DMS79 treated with DMSO at 0.1 percent for 48 hours (cell line): Measurements from ENCODE around the gene BIK.
A peak's percentile ranks its signal among the peaks of the same experiment; 100 is the strongest.
"Not testable (repeated sequence)": the region's sequence is repeated elsewhere in the genome, so short reads cannot be mapped to it uniquely, and the experiment has no call there.

ENCODE experiments used
- DNase-seq: peaks from one replicate; lab custom pipeline; 2025; lab: John Stamatoyannopoulos, UW

The BIK gene, protein sequence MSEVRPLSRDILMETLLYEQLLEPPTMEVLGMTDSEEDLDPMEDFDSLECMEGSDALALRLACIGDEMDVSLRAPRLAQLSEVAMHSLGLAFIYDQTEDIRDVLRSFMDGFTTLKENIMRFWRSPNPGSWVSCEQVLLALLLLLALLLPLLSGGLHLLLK

DNA sequence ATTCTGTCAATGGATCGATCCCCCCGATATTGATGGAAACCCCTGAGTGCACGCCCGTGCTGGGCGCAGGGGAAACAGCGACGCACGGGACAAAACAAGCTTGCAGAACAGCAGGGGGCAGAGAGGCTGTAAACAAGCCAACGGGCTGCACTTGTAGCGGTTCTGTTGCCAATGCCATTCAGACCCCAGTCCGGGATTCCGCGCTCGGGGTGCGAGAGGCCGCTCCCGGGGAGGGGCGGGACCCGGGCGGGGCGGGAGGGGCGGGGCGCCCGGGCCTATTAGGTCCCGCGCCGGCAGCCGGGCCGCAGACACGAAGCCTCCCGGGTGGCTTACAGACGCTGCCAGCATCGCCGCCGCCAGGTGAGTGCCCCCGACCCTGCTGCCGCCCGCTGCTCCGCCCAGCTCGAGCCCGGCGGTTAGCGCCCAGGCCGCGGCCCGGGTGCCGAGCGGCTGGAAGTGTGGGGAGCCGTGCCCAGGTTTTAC is at the start of gene BIK:
Gene BIK, plus strand, starts transcription at position 307 of the 483 bp plus-strand sequence. CDS start 13,273 bp downstream, outside the sequence.
- DNase-seq: no peak

DNA sequence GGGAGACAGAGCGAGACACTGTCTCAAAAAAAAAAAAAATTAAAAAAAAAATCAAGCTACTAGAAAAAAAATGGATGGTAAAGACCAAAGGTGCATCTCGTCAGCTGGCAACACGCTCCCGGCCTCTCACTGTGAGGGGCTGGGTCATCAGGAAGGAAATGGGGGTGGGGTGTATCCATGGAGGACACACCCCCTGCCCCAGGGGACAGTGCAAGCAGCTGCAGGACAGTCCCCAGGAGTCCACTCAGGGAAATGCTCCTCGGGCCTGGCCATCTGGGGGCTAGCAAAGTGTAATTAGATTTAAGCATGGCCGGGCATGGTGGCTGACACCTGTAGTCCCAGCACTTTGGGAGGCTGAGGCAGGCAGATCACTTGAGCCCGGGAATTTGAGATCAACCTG is 44.4 kb upstream of the BIK start:
- no peak for DNase-seq

DNA sequence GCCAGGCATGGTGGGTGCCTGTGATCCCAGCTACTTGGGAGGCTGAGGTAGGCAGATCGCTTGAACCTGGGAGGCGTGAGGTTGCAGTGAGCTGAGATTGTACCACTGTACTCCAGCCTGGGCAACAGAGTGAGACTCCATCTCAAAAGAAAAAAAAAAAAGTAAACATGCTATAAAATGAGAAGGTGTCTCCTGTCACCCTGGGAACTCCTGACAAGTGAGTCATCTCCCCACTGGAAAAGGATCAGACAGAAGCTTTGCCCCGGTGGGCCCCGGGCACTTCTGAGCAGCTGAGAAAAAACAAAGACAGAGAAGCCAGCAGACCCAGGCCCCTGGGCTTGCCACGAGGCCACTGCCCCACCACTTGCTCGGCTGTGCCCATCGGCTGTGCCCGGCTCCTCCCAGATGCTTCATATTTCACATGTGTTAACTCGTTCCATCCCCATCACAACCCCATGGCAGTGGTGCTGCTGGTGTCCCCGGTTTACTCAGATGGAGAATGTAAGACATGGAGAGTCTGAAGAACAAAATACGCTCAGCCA is 43.6 kb upstream of the BIK start:
- no peak for DNase-seq

DNA sequence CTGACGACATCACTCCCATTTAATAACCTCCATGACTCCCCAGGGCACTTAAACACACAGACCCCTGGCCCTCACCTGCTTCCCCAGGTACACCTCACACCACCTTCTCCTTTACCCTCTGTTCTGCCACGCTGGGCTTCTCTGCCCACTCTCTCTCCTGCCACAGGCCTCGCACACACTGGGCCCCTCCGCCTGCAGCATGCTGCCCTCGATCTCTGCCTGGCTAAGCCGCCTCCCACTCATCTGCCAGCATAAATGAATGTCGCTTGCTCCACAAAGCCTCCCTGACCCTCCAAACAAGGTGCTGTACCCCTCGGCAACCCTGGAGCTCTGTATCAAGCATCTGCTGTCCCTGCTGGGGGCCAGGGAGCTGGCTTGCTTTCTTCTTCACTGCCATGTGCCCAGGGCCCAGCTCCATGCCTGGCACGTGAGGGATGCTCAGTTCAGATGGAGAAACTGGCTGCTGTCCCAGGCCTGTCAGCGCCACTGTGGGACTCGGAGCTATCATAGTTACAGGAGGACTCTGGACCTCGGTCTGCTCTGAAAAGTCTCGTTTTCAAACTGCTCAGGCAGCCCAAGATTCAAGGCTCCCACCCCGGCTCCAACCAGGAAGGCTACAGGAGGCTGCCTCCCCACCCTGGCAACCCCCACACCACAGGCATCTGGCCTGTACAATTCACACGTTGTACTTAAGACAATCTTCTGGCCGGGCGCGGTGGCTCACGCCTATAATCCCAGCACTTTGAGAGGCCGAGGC is 33.3 kb upstream of the BIK start:
- no peak for DNase-seq

DNA sequence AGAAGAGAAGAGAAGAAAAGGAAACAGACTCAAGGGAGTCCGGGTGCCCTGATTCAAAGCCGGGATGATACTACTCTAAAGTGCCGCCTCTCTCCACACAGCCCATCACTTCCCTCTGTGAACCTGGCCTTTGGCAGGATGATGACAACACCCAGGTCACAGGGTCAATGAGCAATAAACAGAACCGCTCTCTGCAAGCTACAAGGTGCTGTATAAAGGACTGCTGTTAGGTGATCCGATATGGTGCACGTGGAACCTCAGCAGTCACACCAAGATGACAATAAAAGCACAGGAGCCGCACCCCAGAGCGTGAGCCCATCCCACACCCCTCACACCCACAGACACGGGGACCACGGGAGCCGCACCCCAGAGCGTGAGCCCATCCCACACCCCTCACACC is 32.0 kb upstream of the BIK start:
- DNase-seq: no peak

DNA sequence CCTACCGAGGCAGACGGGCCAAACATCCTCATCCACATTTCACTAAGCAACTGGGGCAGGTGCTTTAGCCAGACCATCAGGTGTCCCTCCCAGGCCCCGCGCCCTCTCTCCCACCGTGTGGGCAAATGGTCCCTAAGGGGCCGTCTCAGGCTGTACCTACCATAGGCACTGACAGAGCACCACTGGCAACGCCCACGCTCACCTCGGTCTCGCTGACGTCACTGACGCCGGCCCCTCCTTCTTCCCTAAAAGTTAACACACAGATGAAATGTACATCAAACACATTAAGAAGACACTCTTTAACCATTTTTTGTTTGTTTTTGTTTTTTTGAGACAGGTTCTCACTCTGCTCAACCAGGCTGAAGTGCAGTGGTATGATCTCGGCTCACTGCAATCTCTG is 30.8 kb upstream of the BIK start:
- DNase-seq: no peak

DNA sequence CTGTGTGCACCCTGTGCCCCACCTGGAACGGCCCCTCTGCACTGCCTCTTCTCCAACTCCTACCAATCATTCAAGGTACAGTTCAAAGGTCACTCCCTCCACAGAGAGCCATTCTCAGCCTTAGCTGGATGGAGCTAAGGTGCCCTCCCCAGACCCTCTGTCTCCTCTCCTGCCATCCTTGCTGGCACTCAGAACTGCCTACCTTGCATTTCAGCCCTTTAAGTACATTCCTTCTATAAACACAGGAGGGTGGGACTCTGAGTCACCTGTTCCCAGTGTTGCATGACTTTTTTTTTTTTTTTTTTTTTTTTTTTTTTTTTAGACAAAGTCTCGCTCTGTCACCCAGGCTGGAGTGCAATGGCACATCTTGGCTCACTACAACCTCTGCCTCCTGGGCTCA is 29.9 kb upstream of the BIK start:
- DNase-seq: peak; percentile 23

DNA sequence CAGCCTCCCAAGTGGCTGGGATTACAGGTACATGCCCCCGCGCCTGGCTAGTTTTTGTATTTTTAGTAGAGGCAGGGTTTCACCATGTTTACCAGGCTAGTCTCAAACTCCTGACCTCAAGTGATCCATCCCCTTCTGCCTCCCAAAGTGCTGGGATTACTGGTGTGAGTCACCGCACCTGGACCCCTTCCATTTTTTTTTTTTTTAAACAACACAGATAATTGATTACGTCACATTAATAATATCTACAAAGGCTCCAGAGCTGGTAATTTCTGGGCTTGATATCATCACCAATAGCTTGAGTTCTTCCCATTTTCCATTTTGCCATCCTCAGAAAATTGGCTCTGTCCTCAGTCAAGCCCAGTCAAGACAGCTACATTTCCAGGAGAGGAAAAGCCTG is 28.6 kb upstream of the BIK start:
- DNase-seq: no peak

DNA sequence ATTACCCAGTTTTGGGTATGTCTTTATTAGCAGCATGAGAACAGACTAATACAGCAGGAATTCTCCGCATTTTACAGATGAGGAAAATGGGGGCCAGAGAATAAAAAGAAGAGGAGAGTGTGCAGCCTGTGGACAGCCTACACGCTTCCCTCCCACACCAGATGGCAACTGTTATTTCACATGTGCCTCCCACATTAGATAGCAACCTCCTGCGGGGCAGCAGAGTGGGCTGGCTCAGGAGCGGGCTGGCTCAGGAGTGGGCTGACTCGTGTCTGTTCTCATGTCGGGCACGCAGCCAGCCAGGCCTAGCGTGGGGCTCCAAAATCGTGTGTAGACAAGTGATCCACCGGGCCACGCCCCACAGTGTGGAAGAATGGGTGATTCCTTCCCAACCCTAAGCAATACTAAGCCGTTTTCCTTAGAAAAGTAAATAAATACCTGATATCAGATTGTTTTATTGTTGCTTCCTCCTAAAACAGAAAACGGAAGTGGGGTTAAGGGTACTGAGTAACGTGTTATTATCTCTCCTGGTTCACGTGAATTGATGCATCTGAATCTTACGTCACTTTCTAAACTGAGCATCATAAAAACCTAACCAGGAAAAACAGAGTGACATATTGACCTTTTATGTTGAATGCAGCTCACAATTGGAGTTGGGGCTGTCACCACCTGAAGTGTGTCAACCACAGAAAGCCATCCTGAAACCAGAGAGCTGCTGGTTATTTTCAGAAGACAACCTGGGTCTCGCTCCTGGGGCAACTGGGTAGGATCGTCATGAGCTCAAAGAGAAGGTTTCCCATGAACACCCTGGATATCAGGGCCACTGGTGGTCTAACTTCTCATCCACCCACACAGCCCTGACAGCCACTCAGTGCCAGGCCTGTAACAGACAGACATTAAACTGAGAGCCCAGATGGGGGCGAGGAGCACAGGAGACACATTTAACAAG is 24.6 kb upstream of the BIK start:
- DNase-seq: no peak

DNA sequence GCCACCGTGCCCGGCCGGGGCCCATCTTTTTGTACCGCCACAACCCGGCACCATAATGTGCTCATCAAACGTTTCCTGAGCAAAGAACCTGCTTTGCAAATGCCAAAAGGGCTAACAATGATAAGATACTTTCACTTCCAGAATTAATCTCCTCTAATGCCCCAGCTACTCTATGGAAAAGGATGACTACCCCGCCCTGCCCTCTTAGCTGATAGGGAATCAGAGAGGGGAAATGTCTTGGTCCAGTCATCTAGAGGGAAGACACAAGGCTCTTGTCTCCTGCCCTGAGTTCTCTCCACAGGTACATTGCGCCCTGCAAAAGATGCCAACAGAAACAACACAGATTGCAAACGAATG is 21.9 kb upstream of the BIK start:
- no peak for DNase-seq

DNA sequence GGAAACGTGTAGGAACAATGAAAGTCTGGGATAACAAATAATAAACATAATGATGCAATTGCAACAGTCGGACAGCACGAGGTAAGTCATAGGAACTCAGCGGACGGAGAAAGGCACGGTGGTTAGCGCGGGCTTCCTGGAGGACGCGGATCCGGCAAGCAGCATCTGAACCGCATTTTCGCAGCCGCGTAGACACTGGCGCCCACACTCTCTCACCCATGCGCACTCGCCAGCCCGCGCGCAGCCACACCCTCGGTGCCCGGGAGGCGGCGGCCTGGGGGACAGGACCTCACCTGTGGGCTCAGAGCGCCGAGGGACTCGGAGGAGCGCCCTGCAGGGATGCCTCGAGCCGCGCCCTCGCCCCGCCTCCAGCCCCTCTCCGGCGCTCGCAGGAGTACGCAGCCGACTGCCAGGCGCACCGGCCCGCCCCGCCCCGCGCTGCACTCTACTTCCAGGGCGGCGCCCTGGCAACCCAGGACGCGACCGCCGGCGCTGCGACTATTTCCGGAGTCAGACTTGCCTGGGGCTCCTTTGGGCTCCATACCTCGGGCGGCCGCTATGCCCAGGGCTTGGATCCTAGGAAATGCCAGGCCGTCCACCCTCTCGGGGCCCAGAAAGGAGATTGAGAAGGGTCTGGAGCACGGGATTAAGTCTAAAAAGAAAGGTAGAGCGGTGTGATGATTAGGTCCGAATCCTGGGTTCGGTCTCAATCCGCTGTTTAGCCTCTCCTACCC is 21.4 kb upstream of the BIK start, which contains the start of gene TTLL1:
Gene TTLL1, minus strand, starts transcription at position 408 of the 734 bp plus-strand sequence. CDS start 13,805 bp downstream, outside the sequence.
- DNase-seq: peak; percentile 55

DNA sequence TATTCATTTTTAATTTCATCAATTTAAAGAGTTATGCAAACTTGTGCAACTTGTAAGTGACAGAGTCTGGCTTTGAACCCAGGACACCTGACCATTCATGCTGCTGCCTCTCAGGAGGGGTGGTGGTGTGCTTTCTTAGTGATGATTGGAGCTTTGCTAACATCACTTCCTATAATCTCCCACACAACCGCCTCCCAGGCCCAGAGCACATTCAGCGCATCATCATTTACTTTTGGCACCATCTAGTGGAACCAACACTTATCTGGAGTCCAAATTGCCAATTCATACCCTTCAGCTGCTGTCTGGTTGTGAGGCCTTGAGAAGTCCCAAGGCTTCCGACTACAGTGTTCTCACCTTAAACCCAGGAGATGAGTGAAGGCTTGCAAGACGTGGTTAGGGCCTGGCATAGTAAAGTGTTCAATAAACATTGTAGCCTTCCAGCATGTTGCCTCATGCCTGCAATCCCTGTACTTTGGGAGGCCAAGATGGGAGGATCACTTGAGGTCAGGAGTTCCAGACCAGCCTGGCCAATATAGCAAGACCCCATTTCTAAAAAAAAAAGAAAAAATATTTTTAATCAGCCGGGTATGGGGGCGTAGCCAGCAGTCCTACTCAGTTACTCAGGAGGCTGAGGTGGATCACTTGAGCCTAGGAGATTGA is 20.3 kb upstream of the BIK start:
- DNase-seq: peak; percentile 19

DNA sequence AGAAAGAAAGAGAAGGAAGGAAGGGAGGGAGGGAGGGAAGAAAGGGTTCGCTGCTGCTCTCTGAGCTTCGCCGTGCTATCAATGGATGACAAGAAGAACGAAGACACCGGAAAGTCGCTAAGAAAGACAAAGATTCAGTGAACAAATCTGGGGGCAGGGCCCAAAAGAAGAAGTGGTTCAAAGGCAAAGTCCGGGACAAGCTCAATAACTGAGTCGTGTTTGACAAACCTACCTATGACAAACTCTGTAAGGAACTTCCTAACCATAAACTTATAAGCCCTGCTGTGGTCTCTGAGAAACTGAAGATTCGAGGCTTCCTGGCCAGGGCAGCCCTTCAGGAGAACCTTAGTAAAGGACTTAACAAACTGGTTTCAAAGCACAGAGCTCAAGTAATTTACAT is 18.5 kb upstream of the BIK start:
- DNase-seq: no peak

DNA sequence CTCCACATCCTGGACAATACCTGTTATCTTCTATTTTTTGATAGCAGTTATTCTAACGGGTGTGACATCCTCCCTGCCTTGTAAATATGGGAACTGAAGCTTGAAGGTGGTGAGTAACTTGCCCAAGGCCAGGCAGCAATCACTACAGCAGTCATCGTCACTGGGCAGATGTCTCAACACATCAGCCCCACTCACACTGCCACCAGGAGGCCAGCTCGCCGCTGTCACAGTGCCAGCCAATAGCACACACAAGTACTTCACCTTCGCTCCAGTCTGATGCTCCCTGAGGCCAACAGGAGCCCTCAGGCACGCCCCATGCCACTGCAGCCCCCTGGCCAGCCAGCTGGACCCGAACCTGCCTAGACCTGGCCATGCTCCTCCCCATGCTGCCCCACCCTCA is 16.5 kb upstream of the BIK start:
- peak; percentile 33 for DNase-seq

DNA sequence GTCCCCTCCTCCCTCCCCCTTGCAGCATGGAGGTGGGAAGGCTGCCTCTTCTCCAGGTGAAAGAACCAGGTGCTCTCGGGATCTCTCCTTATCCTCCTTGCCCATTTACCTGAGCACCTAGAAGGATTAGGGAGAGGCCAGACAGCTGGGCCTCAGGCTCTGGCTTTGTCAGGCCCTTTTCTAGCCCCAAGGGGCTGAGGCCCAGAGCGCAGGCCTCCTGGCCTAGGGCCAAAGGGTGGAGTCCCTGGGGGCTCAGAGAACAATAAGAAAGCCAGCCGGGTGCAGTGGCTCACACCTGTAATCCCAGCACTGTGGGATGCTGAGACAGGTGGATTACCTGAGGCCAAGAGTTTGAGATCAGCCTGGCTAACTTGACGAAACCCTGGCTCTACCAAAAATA is 16.0 kb upstream of the BIK start:
- DNase-seq: peak; percentile 22

DNA sequence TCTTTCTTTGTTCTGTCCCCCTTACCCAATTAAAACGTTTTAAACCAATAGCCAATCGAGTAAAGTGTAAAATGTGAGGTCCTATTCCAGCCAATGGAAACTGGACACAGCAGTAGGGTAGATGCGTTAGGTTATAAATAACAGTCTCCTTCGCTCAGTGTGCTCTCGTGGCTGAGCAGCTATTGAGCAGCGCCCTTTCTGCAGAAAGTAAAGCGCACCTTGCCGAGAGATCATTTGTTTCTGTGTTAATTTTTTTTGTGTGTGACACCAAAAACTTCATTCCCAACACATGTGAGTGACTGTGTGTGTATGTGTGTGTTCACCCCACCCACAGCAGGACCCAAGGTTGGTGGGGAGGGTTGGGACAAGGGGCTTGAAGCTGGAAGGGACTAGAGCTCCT is 14.1 kb upstream of the BIK start:
- DNase-seq: no peak

DNA sequence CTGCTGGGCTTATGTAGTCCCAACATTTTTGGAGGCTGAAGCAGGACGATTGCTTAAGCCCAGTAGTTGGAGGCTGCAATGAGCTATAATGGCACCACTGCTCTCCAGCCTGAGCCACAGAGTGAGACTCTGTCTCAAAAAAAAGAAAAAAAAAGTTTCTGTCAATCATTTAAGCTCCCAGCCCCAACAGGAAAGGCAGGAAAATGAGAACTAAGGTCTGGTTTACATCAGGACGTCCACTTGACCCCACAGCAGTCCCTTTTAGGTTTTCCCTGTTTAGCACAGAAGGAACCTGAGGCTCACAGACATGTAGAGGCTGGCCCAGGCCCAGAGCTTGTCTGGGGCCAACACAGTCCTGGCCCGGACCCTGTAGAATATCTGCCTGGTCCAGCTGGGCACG is 12.2 kb upstream of the BIK start:
- DNase-seq: no peak

DNA sequence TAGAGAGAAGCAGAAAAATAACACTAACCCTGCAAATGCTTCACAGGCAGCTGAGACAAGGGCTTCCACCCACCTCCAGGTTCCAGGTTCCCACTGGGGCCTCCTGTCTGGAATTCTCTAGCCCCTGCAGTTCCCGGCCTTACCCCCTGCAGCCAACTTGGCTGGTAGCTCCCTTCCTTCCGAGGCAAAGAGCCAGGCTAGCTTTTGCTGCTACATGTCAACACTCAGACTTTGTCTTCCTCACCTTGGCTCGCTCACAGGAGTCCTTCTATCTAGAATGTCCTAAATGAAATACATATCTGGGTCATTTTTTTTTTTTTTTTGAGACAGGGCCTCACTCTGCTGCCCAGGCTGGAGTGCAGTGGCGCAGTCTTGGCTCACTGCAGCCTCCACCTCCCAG is 11.5 kb upstream of the BIK start:
- DNase-seq: no peak

DNA sequence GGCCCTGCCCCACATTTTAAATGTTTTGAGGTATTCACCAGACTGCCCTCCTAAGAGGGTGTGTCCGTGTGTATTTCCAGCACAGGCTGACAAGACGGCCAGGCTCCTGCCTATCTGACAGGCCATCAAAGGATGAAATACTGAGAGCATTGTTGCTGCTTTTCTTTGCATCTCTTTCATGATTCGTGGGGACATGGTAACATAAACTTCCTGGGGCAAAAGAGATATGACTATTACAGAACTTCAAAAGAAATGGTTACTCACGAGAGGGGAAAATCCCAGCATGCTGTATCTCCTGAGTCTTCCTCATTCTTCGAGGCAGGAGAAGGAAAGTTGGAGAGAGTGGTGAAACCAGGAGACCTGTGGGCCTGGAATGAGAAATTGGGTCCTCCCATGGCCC is 10.3 kb upstream of the BIK start:
- DNase-seq: no peak

DNA sequence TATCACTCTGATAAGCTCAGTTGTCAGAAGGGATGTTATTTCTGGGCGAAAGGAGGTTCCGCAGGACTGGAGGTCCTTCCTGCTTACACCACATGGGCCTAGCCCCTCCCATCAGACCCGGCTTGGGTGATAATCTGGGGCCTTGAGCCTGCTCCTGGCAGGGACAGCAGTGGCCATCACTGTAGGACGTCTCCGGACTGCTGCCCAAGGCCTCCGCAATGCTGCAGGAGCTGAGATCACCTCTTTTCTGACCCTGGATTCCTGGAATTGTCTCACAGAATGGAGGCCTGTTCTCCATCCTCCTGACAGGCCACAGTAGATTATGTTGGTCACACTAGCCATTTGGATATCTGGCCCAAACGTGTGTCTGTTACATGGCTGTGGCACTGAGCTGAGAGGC is 9.2 kb upstream of the BIK start:
- no peak for DNase-seq

DNA sequence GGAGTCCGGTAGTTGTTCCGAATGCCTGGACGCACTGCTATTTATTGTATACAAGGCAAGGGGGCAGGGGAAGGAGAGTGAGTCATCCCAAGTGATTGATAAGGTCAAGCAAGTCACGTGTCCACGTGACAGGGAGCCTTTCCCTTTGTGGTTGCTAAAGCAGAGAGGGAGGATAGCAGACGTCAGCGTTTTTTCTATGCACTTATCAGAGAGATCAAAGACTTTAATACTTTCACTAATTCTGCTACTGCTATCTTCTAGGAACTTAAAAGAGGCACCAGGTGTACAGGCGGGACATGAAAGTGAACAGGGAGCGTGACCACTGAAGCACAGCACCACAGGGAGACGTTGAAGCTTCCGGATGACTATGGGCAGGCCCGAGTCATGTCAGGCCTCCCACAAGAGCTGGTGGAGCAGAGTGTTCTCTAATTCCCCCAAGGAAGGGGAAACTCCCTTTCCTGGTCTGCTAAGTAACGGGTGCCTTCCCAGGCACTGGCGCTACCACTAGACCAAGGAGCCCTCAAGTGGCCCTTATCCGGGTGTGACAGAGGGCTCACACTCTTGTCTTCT is 6.4 kb upstream of the BIK start:
- not testable (repeated sequence) for DNase-seq
